ENCODE results near the gene ARID5B.

Gene ARID5B

GRCh38 chr10:61906562-61906901 is 5.0 kb downstream of the ARID5B start:
- no peak for DNase-seq

- no peak for DNase-seq
Measured at GRCh38 chr10:61907011-61907410, 5.5 kb downstream of the ARID5B start.

GRCh38 chr10:61907587-61907986 is 6.1 kb downstream of the ARID5B start:
- DNase-seq, result no peak

- DNase-seq, result no peak
Measured at GRCh38 chr10:61910226-61910805, 8.8 kb downstream of the ARID5B start.

GRCh38 chr10:61910894-61911293 is 9.4 kb downstream of the ARID5B start:
- DNase-seq, result no peak

GRCh38 chr10:61911425-61911824 is 9.9 kb downstream of the ARID5B start:
- no peak for DNase-seq

- no peak for DNase-seq
Measured at GRCh38 chr10:61912981-61913380, 11.5 kb downstream of the ARID5B start.

GRCh38 chr10:61918140-61918539 is 16.6 kb downstream of the ARID5B start:
- no peak for DNase-seq

- no peak for DNase-seq
Measured at GRCh38 chr10:61918989-61919388, 17.5 kb downstream of the ARID5B start.

- no peak for DNase-seq
Measured at GRCh38 chr10:61919646-61920215, 18.2 kb downstream of the ARID5B start.

- DNase-seq, result no peak
Measured at GRCh38 chr10:61921143-61921542, 19.6 kb downstream of the ARID5B start.

GRCh38 chr10:61923210-61923949 is 21.9 kb downstream of the ARID5B start:
- no peak for DNase-seq

GRCh38 chr10:61923950-61924274 is 22.4 kb downstream of the ARID5B start:
- DNase-seq, result no peak

- DNase-seq, result no peak
Measured at GRCh38 chr10:61929555-61929954, 28.1 kb downstream of the ARID5B start.

GRCh38 chr10:61931620-61932332 is 30.3 kb downstream of the ARID5B start:
- no peak for DNase-seq

- peak; percentile 41 for DNase-seq
Measured at GRCh38 chr10:61933859-61934555, 32.5 kb downstream of the ARID5B start.

GRCh38 chr10:61935077-61935476 is 33.6 kb downstream of the ARID5B start:
- DNase-seq, result no peak

- no peak for DNase-seq
Measured at GRCh38 chr10:61936770-61937169, 35.3 kb downstream of the ARID5B start.

GRCh38 chr10:61937631-61938351 is 36.3 kb downstream of the ARID5B start:
- peak; percentile 68 for DNase-seq

GRCh38 chr10:61939902-61940301 is 38.4 kb downstream of the ARID5B start:
- peak; percentile 29 for DNase-seq

- DNase-seq, result no peak
Measured at GRCh38 chr10:61941202-61941681, 39.7 kb downstream of the ARID5B start.

Data from activated CD4-positive, alpha-beta T cell treated with anti-CD3 and anti-CD28 coated beads, Interleukin-2, amount 50 U/mL, for 16 hours (primary cell).